HG02973 (cell line): Measurements from ENCODE around the gene TEX29.

Experiments
- ATAC-seq: cut with Tn5 transposase; IDR thresholded peaks from one replicate; pipeline ENCODE4 v1.9.1; 2021; ENCODE audit warnings: moderate library complexity; ENCODE audit not compliant: unreplicated experiment

TEX29 gene

GRCh38 chr13:111365149-111366005 lies 44.9 kb downstream of the TEX29 start:
- no peak for ATAC-seq

DNA sequence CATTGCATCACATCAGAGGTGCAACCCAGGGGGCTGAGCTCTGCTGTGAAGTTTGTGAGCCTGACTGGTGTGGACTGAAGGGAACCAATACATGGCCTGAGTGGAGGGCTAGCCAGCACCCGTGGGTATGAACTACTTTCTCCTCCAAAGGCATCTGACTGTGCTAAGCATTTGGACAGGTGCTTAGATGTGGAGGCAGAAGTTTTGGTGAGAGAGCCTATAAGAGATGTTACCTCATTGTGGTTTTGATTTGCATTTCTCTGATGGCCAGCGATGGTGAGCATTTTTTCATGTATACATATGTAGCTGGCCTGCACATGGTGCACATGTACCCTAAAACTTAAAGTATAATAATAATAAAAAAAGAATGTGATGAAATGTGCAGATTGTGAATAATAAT lies 46.9 kb downstream of the TEX29 start:
- ATAC-seq, result no peak

GRCh38 chr13:111368091-111368490 lies 47.6 kb downstream of the TEX29 start:
- no peak for ATAC-seq

GRCh38 chr13:111370147-111370546 lies 49.7 kb downstream of the TEX29 start:
- ATAC-seq, result no peak

GRCh38 chr13:111370570-111371535 lies 50.4 kb downstream of the TEX29 start:
- no peak for ATAC-seq

- ATAC-seq, result no peak
These were observed 51.3 kb downstream of the TEX29 start for GRCh38 chr13:111371720-111372119.

DNA sequence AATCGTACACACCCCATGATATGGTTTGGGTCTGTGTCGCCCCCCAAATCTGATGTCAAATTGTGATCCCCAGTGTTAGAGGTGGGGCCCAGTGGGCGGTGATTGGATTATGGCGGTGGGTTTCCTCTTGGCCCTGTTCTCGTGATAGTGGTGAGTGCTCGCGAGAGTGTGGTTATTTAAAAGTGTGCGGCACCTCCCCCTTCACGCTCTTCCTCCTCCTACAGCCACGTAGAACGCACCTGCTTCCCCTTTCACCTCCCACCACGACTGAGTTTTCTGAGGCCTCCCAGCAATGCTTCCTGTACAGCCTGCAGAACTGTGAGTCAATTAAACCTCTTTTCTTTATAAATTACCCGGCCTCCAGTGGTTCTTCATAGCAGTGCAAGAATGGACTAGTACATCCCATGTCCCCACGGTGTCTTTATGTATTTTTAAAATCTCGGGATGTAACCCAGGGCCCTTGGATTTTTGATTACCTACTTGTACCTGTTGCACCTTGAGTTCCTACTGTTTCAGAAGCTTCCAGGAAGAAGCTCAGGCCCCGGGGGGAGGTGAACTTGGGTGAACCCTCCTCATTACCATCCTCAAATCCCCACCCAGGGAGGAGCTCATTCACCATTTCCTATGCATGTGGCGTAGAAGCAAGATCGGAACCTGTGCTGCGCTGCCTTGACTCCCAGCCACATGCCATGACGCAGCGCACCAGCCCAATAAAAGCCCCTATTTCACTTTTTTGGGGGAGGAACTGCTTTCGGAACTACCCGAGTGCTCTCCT lies 52.4 kb downstream of the TEX29 start:
- no peak for ATAC-seq

DNA sequence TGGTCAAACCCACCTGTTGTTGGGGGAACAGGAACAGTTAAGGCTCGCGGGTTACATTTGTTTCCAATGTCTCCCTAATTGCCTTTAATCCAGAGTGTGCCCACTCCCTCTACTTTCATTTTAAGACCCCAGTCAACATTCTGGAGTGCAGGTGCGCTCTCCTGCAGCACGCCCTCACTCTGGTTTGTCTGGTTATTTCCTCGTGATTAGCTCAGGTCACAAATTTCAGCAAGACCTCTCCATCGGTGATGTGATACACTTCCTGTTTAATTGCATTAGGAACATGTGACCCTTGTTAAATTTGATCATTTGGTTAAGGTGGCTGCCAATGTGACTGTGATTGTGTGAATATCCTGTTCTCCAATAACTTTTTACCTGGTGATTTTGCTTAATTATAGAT lies 53.0 kb downstream of the TEX29 start:
- no peak for ATAC-seq

DNA sequence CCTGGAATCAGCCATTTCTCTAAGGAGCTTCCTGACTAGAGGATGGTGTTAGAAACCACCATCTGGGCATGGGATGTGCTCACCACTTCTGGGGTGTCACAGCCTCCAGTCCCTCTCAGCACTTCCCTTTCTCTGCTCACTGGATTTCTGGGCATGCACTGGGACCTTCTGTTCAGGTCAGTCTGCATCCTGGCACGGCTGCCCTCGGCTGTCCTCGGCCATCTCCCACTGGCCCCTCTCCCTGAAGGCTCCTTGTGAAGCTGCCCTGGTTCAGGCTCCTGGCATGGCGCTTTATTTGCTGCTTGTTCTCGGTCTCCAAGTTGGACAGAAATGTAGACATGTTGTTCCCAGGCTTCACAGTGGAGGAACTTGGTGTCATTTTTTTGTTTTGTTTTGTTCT lies 60.0 kb downstream of the TEX29 start:
- ATAC-seq, result no peak

DNA sequence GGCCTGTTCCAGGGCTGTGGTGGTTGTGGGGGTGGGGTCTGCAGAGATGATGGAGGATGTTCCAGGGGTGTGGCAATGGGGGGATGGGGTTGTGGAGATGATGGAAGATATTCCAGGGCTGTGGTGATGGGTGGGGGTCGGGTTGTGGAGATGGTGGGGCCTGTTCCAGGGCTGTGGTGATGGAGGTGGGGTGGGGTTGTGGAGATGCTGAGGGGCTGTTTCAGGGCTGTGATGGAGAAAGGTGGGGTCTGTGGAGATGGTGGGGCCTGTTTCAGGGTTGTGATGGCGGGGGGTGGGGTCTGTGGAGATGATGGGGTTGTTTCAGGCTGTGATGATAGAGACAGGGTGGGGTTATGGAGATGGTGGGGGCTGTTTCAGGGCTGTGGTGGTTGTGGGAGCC lies 62.0 kb downstream of the TEX29 start:
- ATAC-seq, result no peak

GRCh38 chr13:111382877-111383276 lies 62.4 kb downstream of the TEX29 start:
- ATAC-seq, result no peak

DNA sequence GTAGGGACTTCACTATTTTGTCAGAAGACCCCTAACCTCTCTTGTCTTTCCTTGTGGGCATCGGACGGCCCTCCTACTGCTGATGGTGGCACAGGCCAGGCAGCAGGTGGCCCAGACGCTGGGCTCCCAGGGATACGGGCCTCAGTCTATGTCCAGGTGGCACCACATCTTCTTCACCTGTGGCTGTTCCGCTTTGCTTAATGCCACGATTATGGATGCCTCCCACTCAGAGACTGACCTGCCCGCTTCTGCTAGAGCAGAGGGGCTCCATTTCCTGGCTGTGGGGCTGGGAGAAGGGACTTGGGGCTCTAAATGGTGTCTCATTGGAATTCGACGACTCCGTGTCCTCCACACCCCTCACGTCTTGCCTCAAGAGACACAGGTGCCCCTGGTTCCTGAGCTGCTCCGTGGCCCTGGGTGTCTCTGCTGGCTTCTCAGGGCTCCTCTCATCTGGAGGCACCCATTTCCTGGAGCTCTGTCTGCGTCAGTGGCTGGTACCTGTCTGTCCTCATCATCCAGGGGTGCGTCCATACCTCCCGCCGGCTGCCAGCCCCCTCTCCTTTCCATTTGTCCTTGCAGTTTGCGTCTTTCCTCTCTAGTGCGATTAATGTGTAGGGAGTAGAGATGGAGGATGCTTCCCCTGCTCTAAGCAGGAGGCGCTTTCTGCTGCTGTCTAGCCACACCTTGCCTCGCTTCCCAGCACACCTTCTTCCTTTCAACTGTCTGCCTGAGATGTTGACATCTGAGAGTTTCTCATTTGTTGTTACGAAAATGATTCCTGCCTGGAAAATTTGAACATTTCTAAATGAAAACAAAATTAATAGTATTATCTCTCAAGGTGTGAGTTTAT lies 63.4 kb downstream of the TEX29 start:
- no peak for ATAC-seq

- ATAC-seq, result no peak
These were observed 64.2 kb downstream of the TEX29 start for GRCh38 chr13:111384441-111385182.

DNA sequence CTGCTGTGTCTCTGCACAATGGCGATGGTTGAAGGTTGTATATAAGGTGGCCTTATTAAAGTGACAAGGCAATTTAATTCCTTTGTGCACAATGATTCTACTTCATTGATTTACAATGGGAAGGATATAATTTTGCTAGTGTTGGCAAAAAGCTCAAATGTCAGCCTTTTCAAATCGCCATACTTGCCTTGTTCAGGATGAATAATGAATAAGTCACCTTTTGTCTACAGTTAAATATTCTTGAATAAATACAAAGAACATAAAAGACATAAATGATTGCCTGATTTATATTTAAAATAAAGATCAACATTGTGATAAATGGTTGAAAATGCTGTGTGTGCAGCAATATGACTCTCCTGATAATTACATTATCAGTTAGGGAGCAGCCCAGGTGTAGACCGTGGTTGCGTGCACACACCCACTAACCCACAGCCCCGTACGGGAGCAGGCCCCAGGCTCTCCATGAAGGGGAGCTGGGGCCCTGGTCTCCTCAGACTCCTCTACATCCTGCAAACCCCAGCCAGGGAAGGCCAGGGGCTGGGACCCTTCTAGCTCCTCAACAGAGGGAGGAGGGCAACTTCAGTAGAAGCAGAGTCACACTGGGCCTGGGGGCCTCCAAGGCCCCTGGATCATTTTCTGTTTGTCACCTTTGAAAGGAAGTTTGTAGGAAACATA lies 64.9 kb downstream of the TEX29 start:
- ATAC-seq, result no peak

- no peak for ATAC-seq
These were observed 66.8 kb downstream of the TEX29 start for GRCh38 chr13:111387026-111387871.

- no peak for ATAC-seq
These were observed 67.6 kb downstream of the TEX29 start for GRCh38 chr13:111387945-111388600.

DNA sequence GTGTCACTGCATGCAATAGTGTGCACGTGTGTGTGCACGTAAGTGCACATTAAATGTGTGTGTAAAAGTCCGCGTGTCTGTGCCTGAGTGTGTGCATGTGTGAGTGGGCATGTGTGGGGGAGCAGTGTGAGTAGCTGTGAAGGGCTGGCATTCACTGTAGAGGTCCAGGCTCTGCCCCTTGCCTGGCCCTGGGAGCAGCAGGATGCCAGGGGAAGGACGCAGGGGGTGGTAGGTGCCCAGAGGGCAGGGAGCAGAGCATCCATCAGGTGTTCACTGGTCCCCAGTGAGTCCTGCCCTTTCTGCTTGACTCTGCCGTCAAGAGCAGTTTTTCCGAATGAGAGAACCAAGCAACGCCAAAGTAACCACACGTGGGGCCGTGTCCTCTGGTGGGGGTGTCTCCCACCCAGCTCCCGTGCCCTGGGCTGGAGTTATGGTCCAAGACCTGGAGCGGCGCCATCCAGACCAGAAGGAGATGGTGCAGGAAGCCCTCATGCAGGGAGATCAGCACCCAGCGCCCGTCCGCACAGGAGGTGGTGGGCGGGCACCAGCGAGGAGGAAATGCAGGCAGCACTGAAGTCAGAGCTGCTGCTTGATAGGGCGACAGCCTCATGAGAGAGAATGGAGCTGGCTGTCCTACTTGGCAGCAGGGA lies 68.5 kb downstream of the TEX29 start:
- no peak for ATAC-seq
